SU-DHL-6 (cell line): ENCODE data around the gene KIAA0319L.

Experiments
- EZH2phosphoT487 ChIP-seq: fragments of 200-600 bp; sonication (generic), shearing (Covaris generic); conservative IDR thresholded peaks from 2 replicates; pipeline ENCODE4 v1.6.1; 2018; ENCODE audit warnings: mild to moderate bottlenecking, antibody characterized with exemption, low read length, moderate library complexity, mixed read lengths
- TF ChIP-seq, protein P1 (sequence below): fragments of 200-600 bp; sonication (generic); IDR thresholded peaks from one replicate; pipeline ENCODE4 v1.5.1; 2017; ENCODE audit warnings: antibody characterized with exemption, mild to moderate bottlenecking, low read length, moderate library complexity; ENCODE audit not compliant: insufficient read depth, poor library complexity, severe bottlenecking

DNA sequence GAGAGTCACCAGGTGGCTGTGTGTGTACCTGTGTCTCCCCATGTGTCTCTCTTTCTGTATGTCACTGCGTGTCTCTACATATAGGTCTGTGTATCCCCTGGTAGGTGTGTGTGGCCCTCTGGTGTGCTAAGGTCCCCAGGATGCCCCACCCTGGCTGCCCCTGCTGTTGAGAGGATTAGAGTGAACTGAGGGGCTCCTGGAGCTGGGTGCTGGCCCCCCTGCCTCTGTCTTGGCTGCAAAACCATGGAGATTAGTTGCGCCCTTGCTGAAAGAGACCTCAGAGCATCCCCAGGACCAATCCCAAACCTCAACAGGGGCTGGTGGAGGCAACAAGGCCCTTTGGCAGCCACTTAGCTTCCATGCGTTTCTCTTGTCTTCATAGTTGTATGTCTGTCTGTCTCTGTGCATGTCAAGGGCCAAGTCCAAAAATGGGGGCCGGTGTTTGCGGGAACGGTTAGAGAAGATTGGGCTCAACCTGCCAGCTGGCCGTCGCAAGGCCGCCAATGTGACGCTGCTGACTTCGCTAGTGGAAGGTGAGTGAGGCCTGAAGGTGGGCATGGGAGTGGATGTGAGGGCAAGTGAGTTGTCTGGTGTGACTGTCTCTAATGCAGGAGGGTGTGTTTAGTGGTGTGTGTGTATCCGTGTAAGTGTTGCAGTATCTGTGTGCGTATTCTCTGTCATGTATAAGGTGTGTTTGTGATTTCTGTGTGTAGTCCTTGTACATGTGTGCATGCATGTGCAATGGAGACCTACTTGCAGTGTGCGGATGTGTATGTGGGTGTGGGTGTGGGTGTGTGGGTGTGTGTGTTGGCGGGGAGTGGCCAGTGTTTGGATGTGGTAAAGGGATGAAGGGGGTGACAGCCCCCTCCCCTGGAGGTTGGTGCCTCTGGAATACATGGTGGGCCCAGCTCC, 32.6 kb upstream of the KIAA0319L start:
- TF ChIP-seq, protein P1, sequence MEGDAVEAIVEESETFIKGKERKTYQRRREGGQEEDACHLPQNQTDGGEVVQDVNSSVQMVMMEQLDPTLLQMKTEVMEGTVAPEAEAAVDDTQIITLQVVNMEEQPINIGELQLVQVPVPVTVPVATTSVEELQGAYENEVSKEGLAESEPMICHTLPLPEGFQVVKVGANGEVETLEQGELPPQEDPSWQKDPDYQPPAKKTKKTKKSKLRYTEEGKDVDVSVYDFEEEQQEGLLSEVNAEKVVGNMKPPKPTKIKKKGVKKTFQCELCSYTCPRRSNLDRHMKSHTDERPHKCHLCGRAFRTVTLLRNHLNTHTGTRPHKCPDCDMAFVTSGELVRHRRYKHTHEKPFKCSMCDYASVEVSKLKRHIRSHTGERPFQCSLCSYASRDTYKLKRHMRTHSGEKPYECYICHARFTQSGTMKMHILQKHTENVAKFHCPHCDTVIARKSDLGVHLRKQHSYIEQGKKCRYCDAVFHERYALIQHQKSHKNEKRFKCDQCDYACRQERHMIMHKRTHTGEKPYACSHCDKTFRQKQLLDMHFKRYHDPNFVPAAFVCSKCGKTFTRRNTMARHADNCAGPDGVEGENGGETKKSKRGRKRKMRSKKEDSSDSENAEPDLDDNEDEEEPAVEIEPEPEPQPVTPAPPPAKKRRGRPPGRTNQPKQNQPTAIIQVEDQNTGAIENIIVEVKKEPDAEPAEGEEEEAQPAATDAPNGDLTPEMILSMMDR: no peak
- no peak for TF ChIP-seq EZH2phosphoT487
